C4-2B (cell line): ENCODE data around the gene KRT1.

Experiments used
- CTCF ChIP-seq: fragments of 450-650 bp; conservative IDR thresholded peaks from 2 replicates; pipeline ENCODE4 v1.5.1; 2017; ENCODE audit warnings: mild to moderate bottlenecking
- ZFX ChIP-seq: fragments of 450-650 bp; IDR thresholded peaks from 2 replicates; pipeline ENCODE4 v1.6.1; 2017

- TF ChIP-seq CTCF = no peak
- no peak for TF ChIP-seq ZFX
Observed at GRCh38 chr12:52628111-52628507, 52.1 kb downstream of the KRT1 start.
